H9 (cell line): ENCODE results near the gene EBF4. TPM values are rescaled to one million over a fixed set of nuclear protein-coding genes. Genes with fewer than 3 reads are reported as not detected.

Source experiments
- DNase-seq: peaks from one replicate; pipeline ENCODE4 v3.0.0-alpha.2; 2017
- H2AFZ ChIP-seq: one replicate; pipeline ENCODE4 v1.6.1; 2013; ENCODE audit warnings: mild to moderate bottlenecking, low read length, control low read depth, moderate library complexity
- H2AK5ac ChIP-seq: 2 replicates; pipeline ENCODE4 v1.6.1; 2013; ENCODE audit warnings: low read length, control low read depth, mixed read lengths; ENCODE audit not compliant: insufficient read length
- H2BK120ac ChIP-seq: one replicate; pipeline ENCODE4 v1.6.1; 2013; ENCODE audit warnings: low read depth, mild to moderate bottlenecking, low read length, control low read depth, inconsistent platforms; ENCODE audit not compliant: poor library complexity, severe bottlenecking
- H2BK12ac ChIP-seq: 2 replicates; pipeline ENCODE4 v1.6.1; 2013; ENCODE audit warnings: low read length, control low read depth, mixed read lengths, low read depth; ENCODE audit not compliant: insufficient read length
- H2BK15ac ChIP-seq: 2 replicates; pipeline ENCODE4 v1.6.1; 2013; ENCODE audit warnings: low read depth, low read length, control low read depth
- H2BK20ac ChIP-seq: one replicate; pipeline ENCODE4 v1.6.1; 2013; ENCODE audit warnings: low read depth, mild to moderate bottlenecking, low read length, control low read depth, inconsistent platforms; ENCODE audit not compliant: poor library complexity, severe bottlenecking
- H2BK5ac ChIP-seq: 2 replicates; pipeline ENCODE4 v1.6.1; 2013; ENCODE audit warnings: low read length, control low read depth, mixed read lengths; ENCODE audit not compliant: insufficient read length
- H3K14ac ChIP-seq: 2 replicates; pipeline ENCODE4 v1.6.1; 2013; ENCODE audit warnings: low read length, control low read depth; ENCODE audit not compliant: insufficient read depth
- H3K18ac ChIP-seq: 2 replicates; pipeline ENCODE4 v1.6.1; 2013; ENCODE audit warnings: low read depth, mild to moderate bottlenecking, mixed read lengths, low read length, control low read depth; ENCODE audit not compliant: insufficient read length
- H3K23ac ChIP-seq: 2 replicates; pipeline ENCODE4 v1.6.1; 2013; ENCODE audit warnings: low read length, control low read depth, mixed read lengths, low read depth; ENCODE audit not compliant: insufficient read length
- H3K23me2 ChIP-seq: 2 replicates; pipeline ENCODE4 v1.6.1; 2013; ENCODE audit warnings: low read depth, mild to moderate bottlenecking, mixed read lengths, low read length, control low read depth; ENCODE audit not compliant: insufficient read length, poor library complexity, severe bottlenecking
- H3K27ac ChIP-seq: 2 replicates; pipeline ENCODE4 v1.5.1; 2013; ENCODE audit warnings: low read length, control low read depth, mixed read lengths, low read depth; ENCODE audit not compliant: insufficient read length
- H3K27me3 ChIP-seq: 2 replicates; pipeline ENCODE4 v1.6.1; 2013; ENCODE audit warnings: low read length, control low read depth, inconsistent platforms; ENCODE audit not compliant: insufficient read depth
- H3K4ac ChIP-seq: 2 replicates; pipeline ENCODE4 v1.6.1; 2013; ENCODE audit warnings: low read depth, mild to moderate bottlenecking, control low read depth, inconsistent platforms, low read length, moderate library complexity
- H3K4me1 ChIP-seq: 2 replicates; pipeline ENCODE4 v1.6.1; 2013; ENCODE audit warnings: low read length, control low read depth, inconsistent platforms; ENCODE audit not compliant: insufficient read depth
- H3K4me2 ChIP-seq: 2 replicates; pipeline ENCODE4 v1.6.1; 2013; ENCODE audit warnings: low read length, control low read depth, mixed read lengths; ENCODE audit not compliant: insufficient read length, insufficient read depth
- H3K56ac ChIP-seq: 2 replicates; pipeline ENCODE4 v1.6.1; 2013; ENCODE audit warnings: low read depth, mild to moderate bottlenecking, mixed read lengths, low read length, control low read depth; ENCODE audit not compliant: insufficient read length
- H3K79me1 ChIP-seq: 2 replicates; pipeline ENCODE4 v1.6.1; 2013; ENCODE audit warnings: low read depth, mild to moderate bottlenecking, moderate library complexity, low read length, control low read depth, inconsistent platforms; ENCODE audit not compliant: insufficient read depth, poor library complexity, severe bottlenecking
- H3K79me2 ChIP-seq: 2 replicates; pipeline ENCODE4 v1.6.1; 2013; ENCODE audit warnings: low read length, control low read depth, inconsistent platforms; ENCODE audit not compliant: insufficient read depth
- H3K9ac ChIP-seq: 2 replicates; pipeline ENCODE4 v1.6.1; 2013; ENCODE audit warnings: low read length, control low read depth, mixed read lengths; ENCODE audit not compliant: insufficient read length; ENCODE audit errors: extremely low read depth
- H3K9me3 ChIP-seq: one replicate; pipeline ENCODE4 v1.6.1; 2013; ENCODE audit warnings: low read depth, low read length, inconsistent platforms; ENCODE audit not compliant: control insufficient read depth
- H3T11ph ChIP-seq: one replicate; pipeline ENCODE4 v1.6.1; 2013; ENCODE audit warnings: mild to moderate bottlenecking, low read length, control low read depth, inconsistent platforms
- H4K20me1 ChIP-seq: one replicate; pipeline ENCODE4 v1.6.1; 2013; ENCODE audit not compliant: control insufficient read depth, insufficient read length, insufficient read depth
- H4K5ac ChIP-seq: 2 replicates; pipeline ENCODE4 v1.6.1; 2013; ENCODE audit warnings: low read depth, mild to moderate bottlenecking, mixed read lengths, low read length, control low read depth; ENCODE audit not compliant: insufficient read length
- H4K8ac ChIP-seq: replicated peaks from 2 replicates; pipeline ENCODE4 v1.6.1; 2013; ENCODE audit warnings: low read length, control low read depth, mixed read lengths, low read depth; ENCODE audit not compliant: insufficient read length
- H4K91ac ChIP-seq: 2 replicates; pipeline ENCODE4 v1.6.1; 2013; ENCODE audit warnings: low read depth, mild to moderate bottlenecking, moderate library complexity, mixed read lengths, low read length, control low read depth; ENCODE audit not compliant: insufficient read length
- H3K27ac Mint-ChIP-seq, 3 experiments: 2 replicates in 2 of 3; 3 replicates in 1 of 3; pipeline ENCODE4 v1.8.0; 2020 to 2021; ENCODE audit warnings: mixed read lengths in 3 of 3, mild to moderate bottlenecking in 1 of 3, moderate library complexity in 1 of 3
- H3K27me3 Mint-ChIP-seq: 2 replicates; pipeline ENCODE4 v1.8.0; 2021; ENCODE audit warnings: low read depth, mild to moderate bottlenecking, moderate library complexity, mixed read lengths
- H3K36me3 Mint-ChIP-seq, 3 experiments: 2 replicates in 2 of 3; 3 replicates in 1 of 3; pipeline ENCODE4 v1.8.0; 2020 to 2021; ENCODE audit warnings: low read depth in 3 of 3, mixed read lengths in 3 of 3; ENCODE audit not compliant: insufficient read depth in 1 of 3
- H3K4me1 Mint-ChIP-seq, 2 experiments: 2 replicates each; pipeline ENCODE4 v1.8.0; 2020; ENCODE audit warnings: mixed read lengths in 2 of 2
- H3K4me3 Mint-ChIP-seq, 2 experiments: 2 replicates in 1 of 2; 3 replicates in 1 of 2; pipeline ENCODE4 v1.8.0; 2020 to 2021; ENCODE audit warnings: mild to moderate bottlenecking in 2 of 2, mixed read lengths in 2 of 2, moderate library complexity in 1 of 2
- H3K9me3 Mint-ChIP-seq, 2 experiments: 2 replicates in 1 of 2; 3 replicates in 1 of 2; pipeline ENCODE4 v1.8.0; 2020; ENCODE audit warnings: mild to moderate bottlenecking in 2 of 2, mixed read lengths in 2 of 2, moderate library complexity in 1 of 2
- CTCF ChIP-seq: fragments of 200-600 bp; sonication (generic); conservative IDR thresholded peaks from 3 replicates; pipeline ENCODE4 v1.8.0; 2021; ENCODE audit warnings: antibody characterized with exemption, mild to moderate bottlenecking
- WGBS: extraction: QIAGEN DNeasy Blood & Tissue Kit; methylation state at CpG from one replicate; pipeline ENCODE4 v1.1.7; 2013; ENCODE audit warnings: missing lambda C conversion rate, low lambda C conversion rate, mixed read lengths; ENCODE audit not compliant: insufficient read length; ENCODE audit errors: extremely low coverage; 5-methylcytosine and 5-hydroxymethylcytosine counted together
- total RNA-seq: library from RNA; stranded (reverse); gene quantifications from 2 replicates; pipeline ENCODE4 v1.2.1, GENCODE V29; 2021

Gene EBF4
- total RNA-seq, 1 experiment from 2014 or later = 3.9 TPM

GRCh38 chr20:2692886-2693285 lies 306 bp downstream of the EBF4 start:
- Histone ChIP-seq H3K23me2 (peaks cover 4% of the 10 kb centered on the region), H3K79me2 (no peaks in the 10 kb centered on the region), H4K20me1 (peaks cover 4% of the 10 kb centered on the region), H4K8ac (no peak overlapping the region), H2AFZ (no peak overlapping the region), H3K79me1 (no peaks in the 10 kb centered on the region), H2AK5ac (no peak overlapping the region), H2BK15ac (no peak overlapping the region), H2BK12ac (no peak overlapping the region), H2BK20ac (no peak overlapping the region), H3K9me3 (no peaks in the 10 kb centered on the region), H3T11ph (no peak overlapping the region), H3K56ac (no peak overlapping the region), H3K27me3 (peaks cover 55% of the 10 kb centered on the region), H3K14ac (no peak overlapping the region), H3K27ac (no peak overlapping the region), H3K4ac (no peak overlapping the region), H2BK120ac (no peak overlapping the region), H3K9ac (no peak overlapping the region), H3K4me1 (no peaks in the 10 kb centered on the region), H4K91ac (no peak overlapping the region), H3K23ac (no peak overlapping the region), H3K18ac (no peak overlapping the region), H3K4me2 (no peak overlapping the region), H4K5ac (no peak overlapping the region), H2BK5ac (no peak overlapping the region)
- no peak overlapping the region for H3K27ac Mint-ChIP-seq
- TF ChIP-seq CTCF = no peak
- no peak for DNase-seq
- H3K4me1 Mint-ChIP-seq = peaks cover 20 to 38% of the 10 kb centered on the region in 2 experiments
- H3K4me3 Mint-ChIP-seq = no peak overlapping the region
- peaks cover 2 to 3% of the 10 kb centered on the region in 2 experiments for H3K9me3 Mint-ChIP-seq
- WGBS = no CpG with 5 or more reads among the region's 64 CpGs
- peaks cover 87% of the 10 kb centered on the region for H3K27me3 Mint-ChIP-seq
- peaks cover 0 to 5% (median 0%) of the 10 kb centered on the region in 3 experiments; a peak in 2 of 7 replicates for H3K36me3 Mint-ChIP-seq
